Brain microvascular endothelial cell (primary cell): ENCODE results near the gene SNTG2.

Experiments
- DNase-seq: peaks from one replicate; pipeline ENCODE4 v3.0.0-alpha.2; 2020
- H3K27ac ChIP-seq: fragments of 250-450 bp; sonication (Bioruptor Pico); 2 replicates; pipeline ENCODE4 v1.5.1; 2020; ENCODE audit warnings: mild to moderate bottlenecking, moderate library complexity
- H3K27me3 ChIP-seq: fragments of 250-450 bp; sonication (Bioruptor Pico); replicated peaks from 2 replicates; pipeline ENCODE4 v1.5.1; 2020; ENCODE audit warnings: mild to moderate bottlenecking
- H3K36me3 ChIP-seq: fragments of 250-450 bp; sonication (Bioruptor Pico); replicated peaks from 2 replicates; pipeline ENCODE4 v1.5.1; 2020; ENCODE audit warnings: mild to moderate bottlenecking
- H3K4me3 ChIP-seq: 2 replicates; pipeline ENCODE4 v1.5.1; 2011; ENCODE audit warnings: low read depth, mild to moderate bottlenecking, control low read depth, low read length, moderate library complexity
- CTCF ChIP-seq: IDR thresholded peaks from 2 replicates; pipeline ENCODE4 v1.5.1; 2011; ENCODE audit warnings: low read depth, mild to moderate bottlenecking, moderate library complexity, low read length, control low read depth, inconsistent platforms; ENCODE audit errors: missing control alignments
- in situ Hi-C: cut with HindIII; loops from 2 replicates; pipeline ENCODE4 v1.10.0; 2017; ENCODE audit warnings: low sequenced_read_pairs, low pct_ligation_motif_present

The SNTG2 gene

GRCh38 chr2:1028831-1029230, 78.2 kb downstream of the SNTG2 start:
- no peak for DNase-seq
- H3K4me3 ChIP-seq = no peak overlapping the region
- H3K27me3 ChIP-seq = no peaks in the 10 kb centered on the region
- no peak for TF ChIP-seq CTCF
- no peaks in the 10 kb centered on the region for H3K36me3 ChIP-seq
- H3K27ac ChIP-seq = no peak overlapping the region
- in situ Hi-C loops = no loop called here

- no peak for TF ChIP-seq CTCF
- no peaks in the 10 kb centered on the region for H3K36me3 ChIP-seq
- H3K4me3 ChIP-seq = no peak overlapping the region
- DNase-seq = no peak
- in situ Hi-C loops = no loop called here
- no peak overlapping the region for H3K27ac ChIP-seq
- H3K27me3 ChIP-seq = no peaks in the 10 kb centered on the region
Measured at GRCh38 chr2:1032030-1032429, 81.4 kb downstream of the SNTG2 start.

GRCh38 chr2:1033069-1033468, 82.4 kb downstream of the SNTG2 start:
- in situ Hi-C loops = no loop called here

GRCh38 chr2:1037066-1037465, 86.4 kb downstream of the SNTG2 start:
- Histone ChIP-seq H3K36me3 (no peaks in the 10 kb centered on the region), H3K27me3 (no peaks in the 10 kb centered on the region), H3K27ac (no peak overlapping the region), H3K4me3 (no peak overlapping the region)
- no peak for TF ChIP-seq CTCF
- in situ Hi-C loops = no loop called here
- DNase-seq = no peak

More at GRCh38 chr2:1033069-1033468, 82.4 kb downstream of the SNTG2 start:
- H3K4me3 ChIP-seq = no peak overlapping the region
- no peak for TF ChIP-seq CTCF
- H3K27ac ChIP-seq = no peak overlapping the region
- no peaks in the 10 kb centered on the region for H3K27me3 ChIP-seq
- no peaks in the 10 kb centered on the region for H3K36me3 ChIP-seq
- DNase-seq = no peak

- no peak for TF ChIP-seq CTCF
- Histone ChIP-seq H3K27ac (no peak overlapping the region), H3K27me3 (no peaks in the 10 kb centered on the region), H3K4me3 (no peak overlapping the region), H3K36me3 (no peaks in the 10 kb centered on the region)
- DNase-seq = no peak
- in situ Hi-C loops = no loop called here
Measured at GRCh38 chr2:1039549-1039948, 88.9 kb downstream of the SNTG2 start.

GRCh38 chr2:1041012-1041805, 90.6 kb downstream of the SNTG2 start:
- Histone ChIP-seq H3K36me3 (no peaks in the 10 kb centered on the region), H3K4me3 (no peak overlapping the region), H3K27ac (no peak overlapping the region), H3K27me3 (no peaks in the 10 kb centered on the region)
- DNase-seq = no peak
- TF ChIP-seq CTCF = no peak
- in situ Hi-C loops = no loop called here
